Measurements from ENCODE around the gene PRR35. TPM values are rescaled to one million over a fixed set of nuclear protein-coding genes. Genes with fewer than 3 reads are reported as not detected.

Gene PRR35
- total and polyA plus RNA-seq, 4 donors, result not detected

DNA sequence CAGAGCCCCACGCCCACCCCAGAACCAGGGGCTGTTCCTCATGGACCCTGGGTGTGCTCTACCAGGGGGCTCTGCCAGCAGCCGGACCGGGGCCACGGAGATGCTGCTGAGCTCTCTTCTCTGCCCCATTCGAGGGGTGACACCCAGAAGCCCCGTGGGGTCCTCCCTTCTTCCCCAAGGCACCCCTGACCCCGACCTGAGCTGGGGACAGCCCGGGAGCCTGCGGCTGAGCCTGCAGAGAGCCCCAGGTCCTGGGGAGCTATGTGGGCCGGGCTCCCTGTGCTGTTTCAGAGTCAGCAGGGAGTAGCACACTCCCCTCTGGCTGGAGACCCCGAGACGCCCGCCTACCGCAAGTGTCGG is 1.2 kb upstream of the PRR35 start:
- Histone ChIP-seq H3K9ac (ENCODE audit: low read depth in 1 of 2, low read length in 2 of 2) (no peak overlapping the region), H3K4me3 (ENCODE audit: low read depth in 1 of 3, low read length in 3 of 3) (no peak overlapping the region), H3K36me3 (ENCODE audit: control insufficient read depth in 4 of 4, insufficient read depth in 3 of 4, low read depth in 1 of 4, low read length in 3 of 4) (peaks cover 0 to under 1% (median 0%) of the 10 kb centered on the region in 4 donors), H3K27me3 (ENCODE audit: control insufficient read depth in 4 of 4, insufficient read depth in 4 of 4, low read length in 3 of 4) (peaks cover 0 to 5% (median under 1%) of the 10 kb centered on the region in 4 donors), H3K27ac (ENCODE audit: low read depth in 1 of 2, low read length in 2 of 2) (no peak overlapping the region), H3K9me3 (ENCODE audit: control insufficient read depth in 4 of 4, low read length in 3 of 4) (no peaks in the 10 kb centered on the region), H3K4me1 (ENCODE audit: control insufficient read depth in 4 of 4, insufficient read depth in 4 of 4, low read length in 3 of 4) (peaks cover 3 to 17% (median 8%) of the 10 kb centered on the region in 4 donors)
- no peak for DNase-seq (ENCODE audit: low spot score)
- TF ChIP-seq FOXA2 (IDR thresholded peaks at IDR 0.05) (no peak), GABPA (IDR thresholded peaks at IDR 0.05 in 1 of 2, conservative IDR thresholded peaks at IDR 0.05 in 1 of 2) (no peak), TAF1 (conservative IDR thresholded peaks at IDR 0.05) (no peak), FOXA1 (IDR thresholded peaks at IDR 0.05) (no peak), ATF3 (IDR thresholded peaks at IDR 0.05) (no peak), RXRA (IDR thresholded peaks at IDR 0.05) (no peak), HNF4G (IDR thresholded peaks at IDR 0.05) (no peak), JUND (IDR thresholded peaks at IDR 0.05) (no peak), EGR1 (IDR thresholded peaks at IDR 0.05; ENCODE audit: low read depth in 2 of 2) (no peak), SP1 (IDR thresholded peaks at IDR 0.05) (no peak)
- WGBS, result 80% methylated on average over 15 of the region's 15 CpGs

DNA sequence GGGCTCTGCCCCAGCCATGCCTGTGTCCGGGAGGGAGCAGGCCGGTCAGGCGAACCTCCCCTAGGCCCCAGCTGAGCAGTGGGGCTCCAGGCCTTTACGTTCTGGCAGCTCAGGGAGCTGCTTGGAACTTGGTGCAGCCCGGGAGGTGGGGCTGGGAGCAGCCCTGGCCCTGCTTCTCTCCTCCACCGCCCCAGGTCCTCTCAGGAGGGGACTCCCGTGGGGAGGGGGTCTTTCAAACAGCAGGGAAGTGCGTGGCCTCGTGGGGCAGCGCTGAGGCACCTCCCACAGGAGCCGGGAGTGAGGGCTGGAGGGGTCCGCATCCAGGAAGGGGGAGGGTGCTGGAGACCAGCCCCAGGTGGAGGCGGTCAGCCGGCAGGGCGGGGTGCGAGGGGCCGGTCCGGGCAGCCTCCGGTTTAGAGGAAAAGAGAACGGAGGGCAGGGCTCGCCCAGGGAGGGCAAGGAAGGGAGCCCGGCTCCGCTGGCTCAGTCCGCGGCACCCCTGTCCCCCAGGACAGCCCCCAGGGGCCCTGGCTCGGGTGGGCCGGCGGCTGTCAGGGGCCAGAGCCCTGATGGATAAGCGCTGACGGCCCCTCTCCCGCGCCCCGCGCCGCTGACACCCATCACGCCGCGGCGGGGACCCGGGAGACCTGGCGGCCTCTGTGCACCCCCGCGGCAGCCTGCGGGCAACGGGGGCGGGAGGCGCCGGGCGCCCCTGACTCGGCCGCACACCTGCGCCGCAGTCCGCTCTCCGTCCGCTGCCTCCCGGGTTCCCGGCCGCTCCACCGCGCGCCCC is 587 bp upstream of the PRR35 start:
- no peak for DNase-seq (ENCODE audit: low spot score)
- H3K9ac ChIP-seq (ENCODE audit: low read depth in 1 of 2, low read length in 2 of 2), result no peak overlapping the region
- WGBS, result 20% methylated on average over 62 of the region's 62 CpGs

DNA sequence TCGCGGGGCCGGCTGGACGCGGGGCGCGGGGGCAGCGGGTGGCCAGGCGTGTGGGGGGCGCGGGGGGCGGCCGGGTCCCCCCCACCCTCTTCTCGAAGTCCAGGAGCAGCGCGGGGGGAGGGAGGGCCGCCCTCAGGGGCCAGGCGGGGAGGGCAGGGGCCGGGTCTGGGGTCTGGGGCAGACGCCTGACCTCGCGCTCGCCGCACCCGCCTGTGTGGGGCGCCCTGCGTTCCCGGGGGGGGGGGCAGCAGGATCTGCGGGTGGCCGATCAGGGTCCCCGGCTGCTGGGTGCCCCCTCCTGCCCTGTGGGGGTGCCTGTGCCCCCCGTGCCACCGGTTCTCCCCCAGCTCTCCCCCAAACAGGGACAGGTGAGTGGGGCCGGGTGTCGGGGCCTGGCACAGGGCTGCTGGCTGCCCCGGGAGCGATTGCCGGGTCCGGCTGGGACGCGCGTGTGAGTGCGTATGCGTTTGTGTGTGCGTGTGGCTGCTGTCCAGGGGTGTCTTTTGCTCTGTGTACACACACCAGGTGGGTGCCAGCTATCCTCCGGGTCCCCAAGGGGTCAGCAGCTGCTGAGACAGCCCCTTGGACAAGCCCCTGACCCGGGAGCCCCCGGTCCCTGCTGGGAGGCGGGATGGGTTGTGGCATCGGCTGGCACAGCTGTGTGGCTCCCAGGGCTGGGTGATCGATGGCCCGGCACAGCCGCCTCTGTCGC is 663 bp downstream of the PRR35 start:
- H3K9ac ChIP-seq (ENCODE audit: low read depth in 1 of 2, low read length in 2 of 2), result no peak overlapping the region
- no peaks in the 10 kb centered on the region for H3K36me3 ChIP-seq (ENCODE audit: control insufficient read depth in 4 of 4, insufficient read depth in 3 of 4, low read depth in 1 of 4, low read length in 3 of 4)
- H3K4me1 ChIP-seq (ENCODE audit: control insufficient read depth in 4 of 4, insufficient read depth in 4 of 4, low read length in 3 of 4), result peaks cover 3 to 22% (median 9%) of the 10 kb centered on the region in 4 donors
- H3K9me3 ChIP-seq (ENCODE audit: control insufficient read depth in 4 of 4, low read length in 3 of 4), result no peaks in the 10 kb centered on the region
- TF ChIP-seq MAX (IDR thresholded peaks at IDR 0.05) (no peak), HNF4A (conservative IDR thresholded peaks at IDR 0.05) (no peak), FOXA1 (IDR thresholded peaks at IDR 0.05) (no peak), NR2F2 (IDR thresholded peaks at IDR 0.05) (no peak), YY1 (IDR thresholded peaks at IDR 0.05) (no peak), ATF3 (IDR thresholded peaks at IDR 0.05) (no peak), FOXA2 (IDR thresholded peaks at IDR 0.05) (no peak), RXRA (IDR thresholded peaks at IDR 0.05) (no peak)
- TF ChIP-seq, protein P1, sequence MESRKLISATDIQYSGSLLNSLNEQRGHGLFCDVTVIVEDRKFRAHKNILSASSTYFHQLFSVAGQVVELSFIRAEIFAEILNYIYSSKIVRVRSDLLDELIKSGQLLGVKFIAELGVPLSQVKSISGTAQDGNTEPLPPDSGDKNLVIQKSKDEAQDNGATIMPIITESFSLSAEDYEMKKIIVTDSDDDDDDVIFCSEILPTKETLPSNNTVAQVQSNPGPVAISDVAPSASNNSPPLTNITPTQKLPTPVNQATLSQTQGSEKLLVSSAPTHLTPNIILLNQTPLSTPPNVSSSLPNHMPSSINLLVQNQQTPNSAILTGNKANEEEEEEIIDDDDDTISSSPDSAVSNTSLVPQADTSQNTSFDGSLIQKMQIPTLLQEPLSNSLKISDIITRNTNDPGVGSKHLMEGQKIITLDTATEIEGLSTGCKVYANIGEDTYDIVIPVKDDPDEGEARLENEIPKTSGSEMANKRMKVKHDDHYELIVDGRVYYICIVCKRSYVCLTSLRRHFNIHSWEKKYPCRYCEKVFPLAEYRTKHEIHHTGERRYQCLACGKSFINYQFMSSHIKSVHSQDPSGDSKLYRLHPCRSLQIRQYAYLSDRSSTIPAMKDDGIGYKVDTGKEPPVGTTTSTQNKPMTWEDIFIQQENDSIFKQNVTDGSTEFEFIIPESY (IDR thresholded peaks at IDR 0.05), result no peak
- peaks cover 0 to 5% (median under 1%) of the 10 kb centered on the region in 4 donors for H3K27me3 ChIP-seq (ENCODE audit: control insufficient read depth in 4 of 4, insufficient read depth in 4 of 4, low read length in 3 of 4)
- no peak for DNase-seq (ENCODE audit: low spot score)
- no peak overlapping the region for H3K27ac ChIP-seq (ENCODE audit: low read depth in 1 of 2, low read length in 2 of 2)
- 24% methylated on average over 54 of the region's 54 CpGs for WGBS
- H3K4me3 ChIP-seq (ENCODE audit: low read depth in 1 of 3, low read length in 3 of 3), result peak overlapping the region in 1 of 3 donors; percentile 29

More for the DNA sequence above, 587 bp upstream of the PRR35 start:
- no peaks in the 10 kb centered on the region for H3K36me3 ChIP-seq (ENCODE audit: control insufficient read depth in 4 of 4, insufficient read depth in 3 of 4, low read depth in 1 of 4, low read length in 3 of 4)
- H3K27ac ChIP-seq (ENCODE audit: low read depth in 1 of 2, low read length in 2 of 2), result no peak overlapping the region
- H3K27me3 ChIP-seq (ENCODE audit: control insufficient read depth in 4 of 4, insufficient read depth in 4 of 4, low read length in 3 of 4), result peaks cover 0 to 5% (median under 1%) of the 10 kb centered on the region in 4 donors
- TF ChIP-seq RAD21 (IDR thresholded peaks at IDR 0.05) (no peak), TAF1 (conservative IDR thresholded peaks at IDR 0.05) (no peak), ATF3 (IDR thresholded peaks at IDR 0.05) (no peak)
- no peaks in the 10 kb centered on the region for H3K9me3 ChIP-seq (ENCODE audit: control insufficient read depth in 4 of 4, low read length in 3 of 4)
- peak overlapping the region in 1 of 3 donors; percentile 29 for H3K4me3 ChIP-seq (ENCODE audit: low read depth in 1 of 3, low read length in 3 of 3)
- peaks cover 3 to 17% (median 8%) of the 10 kb centered on the region in 4 donors for H3K4me1 ChIP-seq (ENCODE audit: control insufficient read depth in 4 of 4, insufficient read depth in 4 of 4, low read length in 3 of 4)
